Pancreas (tissue), 10 donors: ENCODE measurements around the gene MGA. TPM values are rescaled to one million over a fixed set of nuclear protein-coding genes. Genes with fewer than 3 reads are reported as not detected.

Experiments used
- ATAC-seq, 4 donors: fragments of 200-7000 bp; cut with Tn5 transposase; one replicate each; pipeline versions ENCODE4 v1.8.0 to v1.9.1; 2020; ENCODE audit warnings: mild to moderate bottlenecking in 4 of 4, moderate library complexity in 4 of 4
- DNase-seq, 6 donors: peaks; one replicate each; pipeline ENCODE4 v3.0.0-alpha.2; 2020
- FAIRE-seq: peaks from 2 replicates; lab custom pipeline; 2012; peaks lifted over from hg19 to GRCh38; lab: Jason Lieb, UNC
- H3K27ac ChIP-seq, 4 donors: fragments of 200-600 bp; sonication (generic); 1 replicate in 3 of 4; 2 replicates in 1 of 4; pipeline versions ENCODE4 v1.5.0 to v1.8.0; 2020
- H3K27me3 ChIP-seq, 4 donors: fragments of 200-600 bp; one replicate each; pipeline ENCODE4 v1.8.0; 2021
- H3K36me3 ChIP-seq, 3 donors: fragments of 200-600 bp; sonication (generic) in 1 of 3; one replicate each; pipeline versions ENCODE4 v1.5.0 to v1.8.0; 2020 to 2021
- H3K4me1 ChIP-seq, 3 donors: fragments of 200-600 bp; one replicate each; pipeline ENCODE4 v1.8.0; 2021
- H3K4me3 ChIP-seq, 4 donors: fragments of 200-600 bp; sonication (generic) in 2 of 4; one replicate each; pipeline versions ENCODE4 v1.5.0 to v1.8.0; 2020 to 2021
- H3K9me3 ChIP-seq, 4 donors: fragments of 200-600 bp; one replicate each; pipeline ENCODE4 v1.8.0; 2021
- CTCF ChIP-seq, 4 donors: fragments of 200-600 bp; sonication (generic) in 3 of 4; IDR thresholded peaks; one replicate each; pipeline versions ENCODE4 v1.5.0 to v1.8.0; 2021; ENCODE audit warnings: antibody characterized with exemption in 4 of 4
- WGBS, 2 donors: extraction: QIAGEN DNeasy Blood & Tissue Kit; methylation state at CpG; one replicate each; pipeline ENCODE4 v1.1.7; 2013; 5-methylcytosine and 5-hydroxymethylcytosine counted together
- intact Hi-C, 3 donors: fragments of 100-400 bp; cut with DNase I; formaldehyde crosslinking; loops; one replicate each; pipeline versions ENCODE4 v1.11.1 to v1.14.2; 2022
- polyA plus RNA-seq, 2 donors: library from polyadenylated mRNA; stranded (reverse); fragments of 200-250 nt; gene quantifications; one replicate each; pipeline ENCODE4 v1.2.3, GENCODE V29; 2013
- total RNA-seq, 6 donors: library from RNA; stranded (reverse); fragmentation: NEBNext Ultra II Directional in 4 of 6; extraction: Animal tissue kit (Norgen Biotek cat#: 25700) in 4 of 6; gene quantifications; one replicate each; pipeline versions ENCODE4 v1.2.1 to v1.2.4, GENCODE V29; 2021 to 2023
- donor health status: healthy with polysubstance abuse.
- donor health status: DM: no; HTN: no; CAD: no; lungs with moderate emphysema.
- donor health status: DM: no; HTN: no; CAD: no.
- donor health status: control.
- donor health status: control.
- donor health status: Bipolar disorder and iron deficiency.
- donor health status: DM: yes; HTN: yes; CAD: no.
- donor health status: DM: no; HTN: no; CAD: no.
- donor health status: DM: no; HTN: no; CAD: no.
- donor health status: DM: yes; HTN: yes; CAD: no.

Gene MGA
- total and polyA plus RNA-seq, 8 donors: 2.7 to 31.3 (median 17.6) TPM

- Histone ChIP-seq H3K4me3 (no peak overlapping the region), H3K27ac (no peak overlapping the region), H3K9me3 (no peaks in the 10 kb centered on the region), H3K27me3 (no peaks in the 10 kb centered on the region), H3K4me1 (no peaks in the 10 kb centered on the region), H3K36me3 (no peaks in the 10 kb centered on the region)
- no peak for ATAC-seq
- TF ChIP-seq CTCF (IDR thresholded peaks at IDR 0.05): no peak
- intact Hi-C loops: no loop called here
- no peak for DNase-seq
- no peak for FAIRE-seq
- WGBS, 2 donors: 91 to 97% methylated on average over 4 of the region's 4 CpGs
Measured at GRCh38 chr15:41655716-41656115, 4.5 kb upstream of the MGA start.

GRCh38 chr15:41656188-41656587 is 4.0 kb upstream of the MGA start:
- H3K4me1 ChIP-seq: peaks cover 0 to 3% (median 0%) of the 10 kb centered on the region in 3 donors
- H3K36me3 ChIP-seq: no peaks in the 10 kb centered on the region
- 83 to 92% methylated on average over 2 of the region's 2 CpGs for WGBS, 2 donors
- DNase-seq (no peak), ATAC-seq (no peak), FAIRE-seq (no peak)
- no peaks in the 10 kb centered on the region for H3K9me3 ChIP-seq
- H3K4me3 ChIP-seq: no peak overlapping the region
- no peak for TF ChIP-seq CTCF (IDR thresholded peaks at IDR 0.05)
- no peak overlapping the region for H3K27ac ChIP-seq
- intact Hi-C loops: no loop called here
- H3K27me3 ChIP-seq: no peaks in the 10 kb centered on the region

GRCh38 chr15:41658689-41659088 is 1.5 kb upstream of the MGA start:
- intact Hi-C loops: no loop called here
- 46 to 59% methylated on average over 1 of the region's 1 CpG for WGBS, 2 donors
- no peak for TF ChIP-seq CTCF (IDR thresholded peaks at IDR 0.05)
- Histone ChIP-seq H3K36me3 (no peaks in the 10 kb centered on the region), H3K4me3 (no peak overlapping the region), H3K27ac (no peak overlapping the region), H3K27me3 (no peaks in the 10 kb centered on the region), H3K9me3 (no peaks in the 10 kb centered on the region), H3K4me1 (peaks cover 0 to 8% (median 3%) of the 10 kb centered on the region in 3 donors)
- DNase-seq: no peak
- no peak for ATAC-seq
- FAIRE-seq: no peak

- ATAC-seq (no peak), DNase-seq (no peak), FAIRE-seq (no peak)
- WGBS, 2 donors: 90 to 92% methylated on average over 2 of the region's 2 CpGs
- intact Hi-C loops: no loop called here
- Histone ChIP-seq H3K4me3 (no peak overlapping the region), H3K27me3 (no peaks in the 10 kb centered on the region), H3K9me3 (no peaks in the 10 kb centered on the region), H3K27ac (no peak overlapping the region), H3K36me3 (no peaks in the 10 kb centered on the region), H3K4me1 (peaks cover 0 to 8% (median 3%) of the 10 kb centered on the region in 3 donors)
- no peak for TF ChIP-seq CTCF (IDR thresholded peaks at IDR 0.05)
Measured at GRCh38 chr15:41659190-41659589, 1.0 kb upstream of the MGA start.

GRCh38 chr15:41659855-41660234 is 360 bp upstream of the MGA start:
- TF ChIP-seq CTCF (IDR thresholded peaks at IDR 0.05): no peak
- Histone ChIP-seq H3K9me3 (no peaks in the 10 kb centered on the region), H3K27me3 (no peaks in the 10 kb centered on the region), H3K4me1 (peaks cover 0 to 8% (median 3%) of the 10 kb centered on the region in 3 donors), H3K27ac (peak overlapping the region in 3 of 4 donors; percentile 71 to 81 (median 78)), H3K4me3 (peak overlapping the region; percentile 20 to 52 (median 36)), H3K36me3 (no peaks in the 10 kb centered on the region)
- no peak for FAIRE-seq
- intact Hi-C loops: no loop called here
- DNase-seq: peak in 1 of 6 donors; percentile 60
- whole genome bisulfite sequencing, 2 donors: 21 to 22% methylated on average over 21 of the region's 21 CpGs
- ATAC-seq: peak; percentile 1 to 12 (median 4)
